ENCODE measurements around the gene SHKBP1. TPM values are rescaled to one million over a fixed set of nuclear protein-coding genes. Genes with fewer than 3 reads are reported as not detected.

The SHKBP1 gene
- total and polyA plus RNA-seq, 2 donors from 2014 or later = 69.6 to 91.3 TPM

DNA sequence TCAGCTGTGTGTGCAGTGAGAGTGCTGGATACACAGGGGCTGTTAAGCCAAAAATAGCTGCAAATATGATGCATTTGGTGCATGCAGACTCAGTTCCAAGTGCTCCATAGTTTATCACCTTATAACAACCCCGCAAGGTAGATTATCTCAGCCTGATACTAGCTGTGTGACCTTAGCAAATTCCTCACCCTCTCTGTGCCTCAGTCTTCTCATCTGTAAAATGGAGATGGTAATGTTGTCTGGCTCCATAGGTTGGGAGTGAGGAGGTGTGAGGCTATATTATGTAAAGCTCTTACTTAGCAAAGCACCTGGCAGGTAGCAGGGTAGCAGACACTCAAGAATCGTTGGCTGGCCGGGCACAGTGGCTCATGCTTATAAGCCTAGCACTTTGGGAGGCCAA lies 23.8 kb upstream of the SHKBP1 start:
- no peak overlapping the region for H3K27ac ChIP-seq (ENCODE audit: low read depth in 2 of 2, low read length in 2 of 2)
- TF ChIP-seq, protein P1, sequence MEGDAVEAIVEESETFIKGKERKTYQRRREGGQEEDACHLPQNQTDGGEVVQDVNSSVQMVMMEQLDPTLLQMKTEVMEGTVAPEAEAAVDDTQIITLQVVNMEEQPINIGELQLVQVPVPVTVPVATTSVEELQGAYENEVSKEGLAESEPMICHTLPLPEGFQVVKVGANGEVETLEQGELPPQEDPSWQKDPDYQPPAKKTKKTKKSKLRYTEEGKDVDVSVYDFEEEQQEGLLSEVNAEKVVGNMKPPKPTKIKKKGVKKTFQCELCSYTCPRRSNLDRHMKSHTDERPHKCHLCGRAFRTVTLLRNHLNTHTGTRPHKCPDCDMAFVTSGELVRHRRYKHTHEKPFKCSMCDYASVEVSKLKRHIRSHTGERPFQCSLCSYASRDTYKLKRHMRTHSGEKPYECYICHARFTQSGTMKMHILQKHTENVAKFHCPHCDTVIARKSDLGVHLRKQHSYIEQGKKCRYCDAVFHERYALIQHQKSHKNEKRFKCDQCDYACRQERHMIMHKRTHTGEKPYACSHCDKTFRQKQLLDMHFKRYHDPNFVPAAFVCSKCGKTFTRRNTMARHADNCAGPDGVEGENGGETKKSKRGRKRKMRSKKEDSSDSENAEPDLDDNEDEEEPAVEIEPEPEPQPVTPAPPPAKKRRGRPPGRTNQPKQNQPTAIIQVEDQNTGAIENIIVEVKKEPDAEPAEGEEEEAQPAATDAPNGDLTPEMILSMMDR (IDR thresholded peaks at IDR 0.05; ENCODE audit: borderline replicate concordance, extremely low read depth, insufficient read depth) = no peak
- H3K4me1 ChIP-seq (ENCODE audit: control insufficient read depth in 2 of 3, insufficient read depth in 2 of 3, low read depth in 1 of 3, low read length in 3 of 3) = peaks cover 0 to 3% (median 0%) of the 10 kb centered on the region in 3 donors
- intact Hi-C loops (cut with DNase I) = no loop called here
- no peaks in the 10 kb centered on the region for H3K36me3 ChIP-seq (ENCODE audit: control insufficient read depth in 2 of 3, insufficient read depth in 3 of 3, low read length in 3 of 3)
- FAIRE-seq (no peak), DNase-seq (peak in 1 of 5 donors; percentile 18)
- no peak overlapping the region for H3K9ac ChIP-seq (ENCODE audit: low read length in 3 of 3)
- peaks cover 10% of the 10 kb centered on the region for H3K27me3 ChIP-seq (ENCODE audit: control insufficient read depth, insufficient read depth, low read length)
- H3K9me3 ChIP-seq (ENCODE audit: control insufficient read depth in 2 of 3, insufficient read depth in 1 of 3, low read length in 3 of 3) = no peaks in the 10 kb centered on the region
- no peak overlapping the region for H3K4me3 ChIP-seq (ENCODE audit: low read length in 3 of 3)

DNA sequence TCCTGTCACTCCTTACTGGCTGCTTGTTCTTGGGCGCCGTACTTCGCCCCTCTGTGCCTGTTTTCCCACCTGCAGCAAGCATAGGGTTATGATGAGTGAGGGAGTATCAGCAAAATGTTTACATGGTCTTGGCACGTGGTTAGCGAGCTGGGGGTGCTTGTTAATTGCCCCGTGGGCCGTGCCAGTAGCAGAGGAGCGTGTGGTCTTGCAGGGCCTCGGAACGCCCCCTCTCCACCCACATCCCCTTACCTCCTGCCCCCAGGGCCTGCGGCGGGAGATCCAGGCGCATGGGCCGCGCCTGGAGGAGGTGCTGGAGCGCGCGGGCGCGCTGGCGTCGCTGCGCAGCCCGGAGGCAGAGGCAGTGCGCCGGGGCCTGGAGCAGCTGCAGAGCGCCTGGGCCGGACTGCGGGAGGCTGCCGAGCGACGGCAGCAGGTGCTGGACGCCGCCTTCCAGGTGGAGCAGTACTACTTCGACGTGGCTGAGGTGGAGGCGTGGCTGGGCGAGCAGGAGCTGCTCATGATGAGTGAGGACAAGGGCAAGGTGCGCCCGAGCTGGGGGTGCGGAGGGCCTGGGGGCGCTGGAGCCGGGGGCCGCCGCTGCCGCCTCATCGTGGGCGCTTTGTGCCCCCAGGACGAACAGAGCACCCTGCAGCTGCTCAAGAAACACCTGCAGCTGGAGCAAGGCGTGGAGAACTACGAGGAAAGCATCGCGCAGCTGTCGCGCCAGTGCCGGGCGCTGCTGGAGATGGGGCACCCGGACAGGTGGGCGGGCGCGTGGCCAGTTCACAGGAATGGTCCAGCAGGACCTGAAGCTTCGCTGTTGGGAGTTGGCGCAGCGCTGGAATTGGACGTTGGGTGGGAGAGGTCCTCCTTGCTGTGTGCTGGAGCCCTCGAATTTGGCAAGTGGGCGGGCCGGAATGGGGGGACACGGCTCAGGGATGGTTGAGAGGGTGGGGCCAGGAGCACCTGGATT lies 22.5 kb upstream of the SHKBP1 start:
- intact Hi-C loops (cut with DNase I) = no loop called here
- H3K9me3 ChIP-seq (ENCODE audit: control insufficient read depth in 2 of 3, insufficient read depth in 1 of 3, low read length in 3 of 3) = no peaks in the 10 kb centered on the region
- no peak overlapping the region for H3K4me3 ChIP-seq (ENCODE audit: low read length in 3 of 3)
- TF ChIP-seq, protein P1 (IDR thresholded peaks at IDR 0.05; ENCODE audit: borderline replicate concordance, extremely low read depth, insufficient read depth) = no peak
- H3K27me3 ChIP-seq (ENCODE audit: control insufficient read depth, insufficient read depth, low read length) = peaks cover 10% of the 10 kb centered on the region
- DNase-seq (peak in 4 of 5 donors; percentile 21 to 55 (median 37)), FAIRE-seq (no peak)
- H3K9ac ChIP-seq (ENCODE audit: low read length in 3 of 3) = no peak overlapping the region
- H3K27ac ChIP-seq (ENCODE audit: low read depth in 2 of 2, low read length in 2 of 2) = no peak overlapping the region
- H3K36me3 ChIP-seq (ENCODE audit: control insufficient read depth in 2 of 3, insufficient read depth in 3 of 3, low read length in 3 of 3) = no peaks in the 10 kb centered on the region
- H3K4me1 ChIP-seq (ENCODE audit: control insufficient read depth in 2 of 3, insufficient read depth in 2 of 3, low read depth in 1 of 3, low read length in 3 of 3) = peaks cover 0 to under 1% (median 0%) of the 10 kb centered on the region in 3 donors

DNA sequence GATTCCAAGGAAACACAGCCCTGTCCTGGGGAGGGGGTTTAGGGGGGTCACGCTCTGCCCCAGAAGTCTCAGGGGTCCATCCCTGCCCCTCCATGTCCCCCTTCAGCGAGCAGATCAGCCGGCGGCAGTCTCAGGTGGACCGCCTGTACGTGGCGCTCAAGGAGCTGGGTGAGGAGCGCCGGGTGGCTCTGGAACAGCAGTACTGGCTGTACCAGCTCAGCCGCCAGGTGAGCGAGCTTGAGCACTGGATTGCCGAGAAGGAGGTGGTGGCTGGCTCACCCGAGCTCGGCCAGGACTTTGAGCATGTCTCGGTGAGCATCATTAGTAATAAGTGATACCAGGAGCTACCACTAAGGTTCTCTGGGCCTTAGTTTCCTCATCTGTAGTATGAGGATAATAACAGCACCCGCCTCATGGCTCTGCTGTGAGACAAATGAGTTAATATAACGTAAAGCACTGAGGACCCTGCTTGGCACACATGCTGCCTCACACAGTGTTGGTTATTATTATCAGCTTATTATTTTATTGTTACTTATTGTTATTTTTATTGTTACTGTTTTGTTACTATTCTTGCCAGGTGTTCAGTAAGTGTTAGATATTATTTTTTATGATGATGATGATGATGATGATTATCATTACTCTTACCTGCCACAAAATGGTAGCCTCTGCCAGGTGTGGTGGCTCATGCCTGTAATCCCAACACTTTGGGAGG lies 20.5 kb upstream of the SHKBP1 start:
- H3K4me3 ChIP-seq (ENCODE audit: low read length in 3 of 3) = no peak overlapping the region
- H3K36me3 ChIP-seq (ENCODE audit: control insufficient read depth in 2 of 3, insufficient read depth in 3 of 3, low read length in 3 of 3) = no peaks in the 10 kb centered on the region
- DNase-seq (peak in 1 of 5 donors; percentile 62), FAIRE-seq (no peak)
- peaks cover 10% of the 10 kb centered on the region for H3K27me3 ChIP-seq (ENCODE audit: control insufficient read depth, insufficient read depth, low read length)
- H3K9ac ChIP-seq (ENCODE audit: low read length in 3 of 3) = no peak overlapping the region
- H3K4me1 ChIP-seq (ENCODE audit: control insufficient read depth in 2 of 3, insufficient read depth in 2 of 3, low read depth in 1 of 3, low read length in 3 of 3) = no peaks in the 10 kb centered on the region
- intact Hi-C loops (cut with DNase I) = no loop called here
- H3K9me3 ChIP-seq (ENCODE audit: control insufficient read depth in 2 of 3, insufficient read depth in 1 of 3, low read length in 3 of 3) = no peaks in the 10 kb centered on the region
- no peak overlapping the region for H3K27ac ChIP-seq (ENCODE audit: low read depth in 2 of 2, low read length in 2 of 2)
- TF ChIP-seq, protein P1 (IDR thresholded peaks at IDR 0.05; ENCODE audit: borderline replicate concordance, extremely low read depth, insufficient read depth) = no peak

Measured in kidney (tissue), 14 donors.